Neural crest cell (in vitro differentiated cells): ENCODE measurements around the gene TH. TPM values are rescaled to one million over a fixed set of nuclear protein-coding genes. Genes with fewer than 3 reads are reported as not detected.

Experiments used
- DNase-seq: peaks from one replicate; pipeline ENCODE4 v3.0.0; 2021; ENCODE audit warnings: low read depth, mixed read lengths, low spot score
- H3K27ac Mint-ChIP-seq: one replicate; pipeline ENCODE4 v1.8.0; 2021; ENCODE audit warnings: mild to moderate bottlenecking, mixed read lengths; ENCODE audit not compliant: unreplicated experiment
- H3K27me3 Mint-ChIP-seq: 2 replicates; pipeline ENCODE4 v1.8.0; 2021; ENCODE audit warnings: low read depth, mild to moderate bottlenecking, mixed read lengths
- H3K36me3 Mint-ChIP-seq: 2 replicates; pipeline ENCODE4 v1.8.0; 2021; ENCODE audit warnings: low read depth, mild to moderate bottlenecking, mixed read lengths
- H3K4me1 Mint-ChIP-seq: 2 replicates; pipeline ENCODE4 v1.8.0; 2021; ENCODE audit warnings: mixed read lengths
- H3K4me3 Mint-ChIP-seq: one replicate; pipeline ENCODE4 v1.8.0; 2021; ENCODE audit warnings: mild to moderate bottlenecking, mixed read lengths
- H3K9me3 Mint-ChIP-seq: 2 replicates; pipeline ENCODE4 v1.8.0; 2021; ENCODE audit warnings: mixed read lengths
- total RNA-seq: library from RNA; stranded (reverse); gene quantifications from 2 replicates; pipeline ENCODE4 v1.2.1, GENCODE V29; 2021
- TF ChIP-seq, protein P1 (sequence below): fragments of 200-600 bp; sonication (generic); conservative IDR thresholded peaks from 2 replicates; pipeline ENCODE4 v1.5.0; 2021; ENCODE audit warnings: antibody characterized with exemption, mild to moderate bottlenecking

The TH gene
- total RNA-seq, 1 donor from 2014 or later = 0.61 TPM

- Mint-ChIP-seq H3K36me3 (no peaks in the 10 kb centered on the region), H3K4me1 (no peaks in the 10 kb centered on the region), H3K4me3 (no peak overlapping the region), H3K27ac (no peak overlapping the region), H3K9me3 (no peaks in the 10 kb centered on the region), H3K27me3 (no peaks in the 10 kb centered on the region)
- TF ChIP-seq, protein P1, sequence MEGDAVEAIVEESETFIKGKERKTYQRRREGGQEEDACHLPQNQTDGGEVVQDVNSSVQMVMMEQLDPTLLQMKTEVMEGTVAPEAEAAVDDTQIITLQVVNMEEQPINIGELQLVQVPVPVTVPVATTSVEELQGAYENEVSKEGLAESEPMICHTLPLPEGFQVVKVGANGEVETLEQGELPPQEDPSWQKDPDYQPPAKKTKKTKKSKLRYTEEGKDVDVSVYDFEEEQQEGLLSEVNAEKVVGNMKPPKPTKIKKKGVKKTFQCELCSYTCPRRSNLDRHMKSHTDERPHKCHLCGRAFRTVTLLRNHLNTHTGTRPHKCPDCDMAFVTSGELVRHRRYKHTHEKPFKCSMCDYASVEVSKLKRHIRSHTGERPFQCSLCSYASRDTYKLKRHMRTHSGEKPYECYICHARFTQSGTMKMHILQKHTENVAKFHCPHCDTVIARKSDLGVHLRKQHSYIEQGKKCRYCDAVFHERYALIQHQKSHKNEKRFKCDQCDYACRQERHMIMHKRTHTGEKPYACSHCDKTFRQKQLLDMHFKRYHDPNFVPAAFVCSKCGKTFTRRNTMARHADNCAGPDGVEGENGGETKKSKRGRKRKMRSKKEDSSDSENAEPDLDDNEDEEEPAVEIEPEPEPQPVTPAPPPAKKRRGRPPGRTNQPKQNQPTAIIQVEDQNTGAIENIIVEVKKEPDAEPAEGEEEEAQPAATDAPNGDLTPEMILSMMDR = no peak
- DNase-seq = no peak
These were observed 14.1 kb downstream of the TH start for GRCh38 chr11:2157294-2158040.

DNA sequence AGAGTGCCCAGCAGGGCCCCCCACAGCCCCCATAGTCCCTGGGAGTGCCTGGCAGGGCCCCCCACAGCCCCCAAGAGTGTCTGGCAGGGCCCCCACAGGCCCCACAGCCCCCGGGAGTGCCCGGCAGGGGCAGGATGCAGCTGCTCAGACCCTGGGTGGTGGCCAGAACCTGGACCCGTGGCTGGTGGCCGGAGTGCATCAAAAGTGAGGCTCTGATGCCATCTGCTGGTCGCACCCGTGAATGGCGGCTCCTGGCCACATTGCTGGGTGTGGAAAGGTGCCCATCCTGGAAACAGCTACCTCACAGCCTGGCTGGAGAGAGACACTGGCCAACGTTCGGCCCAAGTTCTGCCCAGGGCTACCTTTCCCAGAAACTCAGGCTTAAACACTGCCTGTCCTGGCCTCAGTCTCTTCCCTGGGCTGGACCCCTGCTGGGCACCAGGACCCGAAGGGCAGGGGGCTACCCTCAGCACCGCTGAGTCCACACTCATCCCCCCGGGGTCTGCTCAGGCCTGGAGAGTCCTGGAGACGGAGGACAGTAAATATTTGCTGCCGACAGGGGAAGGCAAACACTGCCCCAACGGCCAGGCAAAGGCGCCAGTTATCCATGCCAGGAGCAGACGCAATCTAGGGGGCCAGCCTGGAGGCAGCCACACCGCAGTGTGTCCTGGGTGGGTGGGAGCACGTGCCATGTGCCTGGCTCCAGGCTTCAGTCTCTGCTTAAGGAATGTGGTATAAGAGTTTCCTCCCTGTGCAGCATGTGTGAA, 15.0 kb downstream of the TH start:
- Mint-ChIP-seq H3K27me3 (no peaks in the 10 kb centered on the region), H3K36me3 (no peaks in the 10 kb centered on the region), H3K4me1 (no peaks in the 10 kb centered on the region), H3K9me3 (no peaks in the 10 kb centered on the region), H3K4me3 (no peak overlapping the region), H3K27ac (no peak overlapping the region)
- TF ChIP-seq, protein P1 = peak; percentile 86
- peak; percentile 93 for DNase-seq

- Mint-ChIP-seq H3K4me3 (no peak overlapping the region), H3K27ac (no peak overlapping the region), H3K4me1 (peaks cover under 1% of the 10 kb centered on the region), H3K36me3 (no peaks in the 10 kb centered on the region), H3K9me3 (no peaks in the 10 kb centered on the region), H3K27me3 (peaks cover 9% of the 10 kb centered on the region)
- no peak for DNase-seq
- TF ChIP-seq, protein P1 = no peak
These were observed 16.1 kb downstream of the TH start for GRCh38 chr11:2155511-2155910.

GRCh38 chr11:2154889-2155288, 16.7 kb downstream of the TH start:
- peaks cover 7% of the 10 kb centered on the region for H3K4me1 Mint-ChIP-seq
- no peak overlapping the region for H3K27ac Mint-ChIP-seq
- TF ChIP-seq, protein P1 = no peak
- H3K36me3 Mint-ChIP-seq = no peaks in the 10 kb centered on the region
- no peaks in the 10 kb centered on the region for H3K9me3 Mint-ChIP-seq
- peaks cover 15% of the 10 kb centered on the region for H3K27me3 Mint-ChIP-seq
- DNase-seq = no peak
- H3K4me3 Mint-ChIP-seq = no peak overlapping the region

GRCh38 chr11:2154195-2154585, 17.4 kb downstream of the TH start:
- TF ChIP-seq, protein P1 = no peak
- H3K4me3 Mint-ChIP-seq = no peak overlapping the region
- H3K27ac Mint-ChIP-seq = no peak overlapping the region
- peaks cover 9% of the 10 kb centered on the region for H3K4me1 Mint-ChIP-seq
- no peaks in the 10 kb centered on the region for H3K9me3 Mint-ChIP-seq
- H3K27me3 Mint-ChIP-seq = peaks cover 21% of the 10 kb centered on the region
- no peaks in the 10 kb centered on the region for H3K36me3 Mint-ChIP-seq
- DNase-seq = no peak
